SU-DHL-6 (cell line): ENCODE results near the gene CXCR3.

Experiments used
- H2AFZ ChIP-seq: fragments of 200-600 bp; sonication (generic); 2 replicates; pipeline ENCODE4 v1.6.1; 2014; ENCODE audit warnings: low read depth, mild to moderate bottlenecking, moderate library complexity, mixed read lengths, antibody characterized with exemption, low read length; ENCODE audit not compliant: severe bottlenecking
- H3F3A ChIP-seq: fragments of 200-600 bp; shearing (Covaris generic); 2 replicates; pipeline ENCODE4 v1.6.0; 2016; ENCODE audit warnings: antibody characterized with exemption, mild to moderate bottlenecking; ENCODE audit not compliant: insufficient read depth
- H3K27ac ChIP-seq: fragments of 200-600 bp; sonication (generic); 2 replicates; pipeline ENCODE4 v1.5.1; 2016; ENCODE audit warnings: low read depth, mild to moderate bottlenecking, low read length, moderate library complexity, mixed read lengths
- H3K27me3 ChIP-seq: fragments of 200-600 bp; sonication (generic), shearing (Covaris generic); 2 replicates; pipeline ENCODE4 v1.6.0; 2014; ENCODE audit warnings: mild to moderate bottlenecking, low read length
- H3K36me3 ChIP-seq: fragments of 200-600 bp; sonication (generic); 2 replicates; pipeline ENCODE4 v1.6.1; 2014; ENCODE audit warnings: mild to moderate bottlenecking, low read length, mixed read lengths
- H3K4me2 ChIP-seq: fragments of 300-600, 200-600 bp; shearing (Covaris generic), sonication (generic); 2 replicates; pipeline ENCODE4 v1.6.0; 2014; ENCODE audit warnings: low read length, low read depth, mild to moderate bottlenecking; ENCODE audit not compliant: poor library complexity, severe bottlenecking
- H3K4me3 ChIP-seq: fragments of 200-600 bp; sonication (generic); 2 replicates; pipeline ENCODE4 v1.5.1; 2014; ENCODE audit warnings: antibody characterized with exemption, low read length, mild to moderate bottlenecking, mixed read lengths; ENCODE audit not compliant: insufficient read depth, poor library complexity, severe bottlenecking
- H3K79me2 ChIP-seq: fragments of 200-600 bp; sonication (generic); 2 replicates; pipeline ENCODE4 v1.6.1; 2014; ENCODE audit warnings: mild to moderate bottlenecking, low read length, moderate library complexity; ENCODE audit not compliant: insufficient read depth
- H3K9ac ChIP-seq: fragments of 200-600 bp; sonication (generic); 2 replicates; pipeline ENCODE4 v1.7.0; 2014; ENCODE audit warnings: mild to moderate bottlenecking, low read length
- H3K9me2 ChIP-seq: fragments of 200-600 bp; sonication (generic); replicated peaks from 2 replicates; pipeline ENCODE4 v1.6.1; 2014; ENCODE audit warnings: low read length; ENCODE audit not compliant: insufficient read depth
- H3K9me3 ChIP-seq: fragments of 200-600 bp; sonication (generic); 2 replicates; pipeline ENCODE4 v1.6.1; 2014; ENCODE audit warnings: low read length, mixed read lengths; ENCODE audit not compliant: insufficient read depth
- H4K20me1 ChIP-seq: fragments of 200-600 bp; sonication (generic); 2 replicates; pipeline ENCODE4 v1.6.1; 2014; ENCODE audit warnings: low read depth, mild to moderate bottlenecking, antibody characterized with exemption, low read length, moderate library complexity, mixed read lengths
- CTCF ChIP-seq: fragments of 200-600 bp; sonication (generic); IDR thresholded peaks from one replicate; pipeline ENCODE4 v1.5.1; 2017; ENCODE audit warnings: antibody characterized with exemption, mild to moderate bottlenecking, low read length, moderate library complexity; ENCODE audit not compliant: insufficient read depth, poor library complexity, severe bottlenecking
- EZH2phosphoT487 ChIP-seq: fragments of 200-600 bp; sonication (generic), shearing (Covaris generic); conservative IDR thresholded peaks from 2 replicates; pipeline ENCODE4 v1.6.1; 2018; ENCODE audit warnings: mild to moderate bottlenecking, antibody characterized with exemption, low read length, moderate library complexity, mixed read lengths

The CXCR3 gene

GRCh38 chrX:71618303-71618721 is at the start of gene CXCR3:
Gene CXCR3 (minus strand): TSS chrX:71618511. CDS start chrX:71618449, 62 bp downstream.
- Histone ChIP-seq H4K20me1 (no peaks in the 10 kb centered on the region), H3K27ac (no peak within 1 kb of the TSS), H3F3A (no peaks in the 10 kb centered on the region), H3K9me2 (no peaks in the 10 kb centered on the region), H3K79me2 (no peaks in the 10 kb centered on the region), H3K27me3 (no peaks in the 10 kb centered on the region), H3K9me3 (no peaks in the 10 kb centered on the region), H3K4me2 (no peak within 1 kb of the TSS), H3K36me3 (no peaks in the 10 kb centered on the region), H3K9ac (no peak within 1 kb of the TSS), H2AFZ (no peak within 1 kb of the TSS), H3K4me3 (no peak within 1 kb of the TSS)
- TF ChIP-seq CTCF (no peak), EZH2phosphoT487 (no peak)

- H3K9me2 ChIP-seq: no peaks in the 10 kb centered on the region
- H3K9ac ChIP-seq: no peak within 1 kb of the TSS
- H3K9me3 ChIP-seq: no peaks in the 10 kb centered on the region
- no peak for TF ChIP-seq EZH2phosphoT487
- no peak for TF ChIP-seq CTCF
- no peaks in the 10 kb centered on the region for H3F3A ChIP-seq
- no peak within 1 kb of the TSS for H2AFZ ChIP-seq
- H3K27me3 ChIP-seq: no peaks in the 10 kb centered on the region
- no peaks in the 10 kb centered on the region for H4K20me1 ChIP-seq
- H3K36me3 ChIP-seq: no peaks in the 10 kb centered on the region
- H3K4me2 ChIP-seq: no peak within 1 kb of the TSS
- no peak within 1 kb of the TSS for H3K4me3 ChIP-seq
- no peak within 1 kb of the TSS for H3K27ac ChIP-seq
- no peaks in the 10 kb centered on the region for H3K79me2 ChIP-seq
These were observed 49.3 kb upstream of the CXCR3 start, which contains the start of gene LOC101059915 for GRCh38 chrX:71667328-71668247. Gene LOC101059915 (plus strand): TSS chrX:71667546.

GRCh38 chrX:71666240-71667223 is 48.2 kb upstream of the CXCR3 start:
- Histone ChIP-seq H3K9me3 (no peaks in the 10 kb centered on the region), H3K4me2 (no peak overlapping the region), H3K27ac (no peak overlapping the region), H3K4me3 (no peak overlapping the region), H4K20me1 (no peaks in the 10 kb centered on the region), H3F3A (no peaks in the 10 kb centered on the region), H3K9me2 (no peaks in the 10 kb centered on the region), H3K27me3 (no peaks in the 10 kb centered on the region), H3K79me2 (no peaks in the 10 kb centered on the region), H3K36me3 (no peaks in the 10 kb centered on the region), H3K9ac (no peak overlapping the region), H2AFZ (no peak overlapping the region)
- TF ChIP-seq CTCF: no peak
- no peak for TF ChIP-seq EZH2phosphoT487
